ENCODE results near the gene NR1H3.

The NR1H3 gene

DNA sequence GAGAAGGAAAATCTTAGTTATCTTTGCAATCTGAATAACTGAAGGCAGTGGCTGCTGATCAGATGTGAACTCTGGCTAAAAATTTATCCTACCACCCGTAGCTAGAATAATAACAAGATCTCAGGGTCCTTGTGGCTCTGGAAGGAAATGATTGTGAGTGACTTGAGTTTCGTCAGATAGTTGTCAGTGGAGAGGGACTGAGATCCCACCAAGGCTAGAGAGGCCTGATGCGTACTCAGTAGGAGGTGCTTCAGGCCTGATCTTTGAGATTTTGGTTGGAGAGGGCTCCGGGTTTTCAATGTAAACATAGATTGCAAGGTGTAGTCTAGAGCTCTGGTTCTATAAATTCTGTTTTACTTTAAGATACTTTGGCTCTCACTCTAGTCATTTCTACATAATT lies 13.5 kb downstream of the NR1H3 start:
- Histone ChIP-seq H3K4me3 (ENCODE audit: low read depth in 1 of 2, low read length in 2 of 2) (peak overlapping the region; percentile 68 to 80), H3K4me1 (ENCODE audit: control insufficient read depth in 1 of 2, insufficient read depth in 2 of 2, low read length in 2 of 2) (peaks cover 30 to 37% of the 10 kb centered on the region in 2 donors), H3K9me3 (ENCODE audit: control insufficient read depth in 1 of 2, low read length in 2 of 2) (no peaks in the 10 kb centered on the region)

DNA sequence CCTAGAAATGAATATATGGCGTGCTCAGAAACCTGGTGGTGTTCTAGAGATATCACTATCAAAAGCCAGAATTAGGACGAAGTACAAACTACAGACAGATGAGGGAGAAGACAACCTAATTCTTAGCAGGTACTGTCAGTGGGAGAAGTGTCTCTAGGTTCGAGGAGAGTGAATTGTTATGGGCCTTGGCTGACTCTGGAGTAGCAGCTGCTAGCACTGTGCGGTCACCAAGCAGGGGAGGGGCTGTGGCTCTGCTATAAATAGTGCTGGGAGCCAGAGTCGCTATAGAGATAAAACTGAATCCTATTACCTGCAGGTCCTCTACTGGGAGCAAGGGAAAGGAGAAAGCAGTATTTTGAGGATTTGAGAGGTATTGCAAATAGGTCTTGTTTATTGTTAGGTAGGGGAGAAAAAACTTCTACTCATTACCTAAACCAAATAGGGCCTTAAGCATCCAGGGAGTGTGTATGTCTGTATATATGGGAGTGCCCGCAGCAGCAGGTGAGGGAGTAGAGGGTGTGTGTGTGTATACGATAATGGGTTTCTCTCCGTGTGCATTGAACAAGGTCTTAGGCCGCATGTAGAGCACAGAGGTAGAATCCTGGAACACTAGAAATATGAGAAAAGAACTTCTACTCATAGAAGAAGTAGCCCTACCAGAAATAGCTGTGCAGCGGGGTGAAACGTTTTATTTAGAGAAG lies 14.3 kb downstream of the NR1H3 start:
- Histone ChIP-seq H3K9me3 (ENCODE audit: control insufficient read depth in 1 of 2, low read length in 2 of 2) (no peaks in the 10 kb centered on the region), H3K4me3 (ENCODE audit: low read depth in 1 of 2, low read length in 2 of 2) (no peak overlapping the region), H3K27me3 (ENCODE audit: low read depth, low read length) (no peaks in the 10 kb centered on the region), H3K4me1 (ENCODE audit: control insufficient read depth in 1 of 2, insufficient read depth in 2 of 2, low read length in 2 of 2) (peaks cover 30 to 37% of the 10 kb centered on the region in 2 donors), H3K27ac (ENCODE audit: low read length) (no peak overlapping the region), H3K36me3 (ENCODE audit: control insufficient read depth in 1 of 2, insufficient read depth in 2 of 2, low read length in 2 of 2) (peaks cover 27 to 28% of the 10 kb centered on the region in 2 donors)

More for the DNA sequence above, 13.5 kb downstream of the NR1H3 start:
- Histone ChIP-seq H3K36me3 (ENCODE audit: control insufficient read depth in 1 of 2, insufficient read depth in 2 of 2, low read length in 2 of 2) (peaks cover 19 to 20% of the 10 kb centered on the region in 2 donors), H3K27ac (ENCODE audit: low read length) (peak overlapping the region; percentile 48), H3K27me3 (ENCODE audit: low read depth, low read length) (no peaks in the 10 kb centered on the region)

DNA sequence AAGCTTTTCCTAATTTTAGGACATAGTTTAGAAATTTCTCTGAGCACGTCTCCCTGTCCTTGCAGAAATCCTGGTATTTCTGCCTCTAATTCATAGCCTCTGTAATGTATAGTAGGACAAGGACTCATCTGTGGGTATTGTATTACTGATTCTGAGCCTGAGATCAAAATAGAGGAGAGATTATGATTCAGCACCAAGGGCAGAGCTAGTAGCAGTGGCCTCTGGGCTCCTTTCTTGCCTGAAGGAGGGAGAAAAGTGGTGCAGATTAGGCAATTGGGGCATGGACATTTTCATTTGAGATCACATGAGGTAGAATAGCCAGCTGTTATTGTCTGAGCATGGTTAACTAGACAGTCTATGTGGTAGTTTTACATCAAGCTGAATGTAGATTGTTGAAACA lies 14.9 kb downstream of the NR1H3 start:
- peaks cover 27 to 34% of the 10 kb centered on the region in 2 donors for H3K36me3 ChIP-seq (ENCODE audit: control insufficient read depth in 1 of 2, insufficient read depth in 2 of 2, low read length in 2 of 2)
- no peaks in the 10 kb centered on the region for H3K9me3 ChIP-seq (ENCODE audit: control insufficient read depth in 1 of 2, low read length in 2 of 2)
- no peak overlapping the region for H3K27ac ChIP-seq (ENCODE audit: low read length)
- H3K4me3 ChIP-seq (ENCODE audit: low read depth in 1 of 2, low read length in 2 of 2): no peak overlapping the region
- H3K4me1 ChIP-seq (ENCODE audit: control insufficient read depth in 1 of 2, insufficient read depth in 2 of 2, low read length in 2 of 2): peaks cover 30 to 37% of the 10 kb centered on the region in 2 donors
- no peaks in the 10 kb centered on the region for H3K27me3 ChIP-seq (ENCODE audit: low read depth, low read length)

DNA sequence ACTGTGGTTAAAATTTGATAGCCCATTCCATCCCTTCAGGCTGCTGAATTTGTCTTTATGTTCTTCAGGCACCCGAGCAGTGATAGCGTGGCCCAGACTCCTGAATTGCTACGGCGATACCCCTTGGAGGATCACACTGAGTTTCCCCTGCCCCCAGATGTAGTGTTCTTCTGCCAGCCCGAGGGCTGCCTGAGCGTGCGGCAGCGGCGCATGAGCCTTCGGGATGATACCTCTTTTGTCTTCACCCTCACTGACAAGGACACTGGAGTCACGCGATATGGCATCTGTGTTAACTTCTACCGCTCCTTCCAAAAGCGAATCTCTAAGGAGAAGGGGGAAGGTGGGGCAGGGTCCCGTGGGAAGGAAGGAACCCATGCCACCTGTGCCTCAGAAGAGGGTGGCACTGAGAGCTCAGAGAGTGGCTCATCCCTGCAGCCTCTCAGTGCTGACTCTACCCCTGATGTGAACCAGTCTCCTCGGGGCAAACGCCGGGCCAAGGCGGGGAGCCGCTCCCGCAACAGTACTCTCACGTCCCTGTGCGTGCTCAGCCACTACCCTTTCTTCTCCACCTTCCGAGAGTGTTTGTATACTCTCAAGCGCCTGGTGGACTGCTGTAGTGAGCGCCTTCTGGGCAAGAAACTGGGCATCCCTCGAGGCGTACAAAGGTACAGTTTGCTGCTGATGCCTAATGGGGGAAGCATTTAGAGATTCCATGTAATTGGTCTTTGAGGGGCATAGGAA lies 16.9 kb downstream of the NR1H3 start:
- no peak overlapping the region for H3K27ac ChIP-seq (ENCODE audit: low read length)
- H3K4me3 ChIP-seq (ENCODE audit: low read depth in 1 of 2, low read length in 2 of 2): no peak overlapping the region
- no peaks in the 10 kb centered on the region for H3K9me3 ChIP-seq (ENCODE audit: control insufficient read depth in 1 of 2, low read length in 2 of 2)
- peaks cover 39 to 51% of the 10 kb centered on the region in 2 donors for H3K36me3 ChIP-seq (ENCODE audit: control insufficient read depth in 1 of 2, insufficient read depth in 2 of 2, low read length in 2 of 2)
- H3K4me1 ChIP-seq (ENCODE audit: control insufficient read depth in 1 of 2, insufficient read depth in 2 of 2, low read length in 2 of 2): peaks cover 21 to 25% of the 10 kb centered on the region in 2 donors
- H3K27me3 ChIP-seq (ENCODE audit: low read depth, low read length): no peaks in the 10 kb centered on the region

DNA sequence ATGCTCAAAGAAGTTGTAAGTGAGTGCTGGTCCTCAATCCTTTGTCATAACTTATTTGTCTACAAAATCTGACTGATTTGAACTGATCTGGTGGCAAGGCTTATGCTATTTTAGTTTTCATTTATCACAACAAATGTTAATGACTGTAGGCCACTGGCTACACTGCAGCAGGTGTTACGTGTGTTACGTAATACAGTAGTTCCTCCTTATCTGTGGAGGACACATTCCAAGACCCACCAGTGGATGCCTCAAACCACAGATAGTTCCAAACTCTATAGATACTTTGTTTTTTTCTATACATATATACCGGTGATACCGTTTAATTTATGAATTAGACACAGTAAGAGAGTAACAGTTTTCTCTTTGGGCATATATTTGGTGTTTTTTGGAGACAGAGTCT lies 19.1 kb downstream of the NR1H3 start:
- H3K36me3 ChIP-seq (ENCODE audit: control insufficient read depth in 1 of 2, insufficient read depth in 2 of 2, low read length in 2 of 2): peaks cover 53 to 71% of the 10 kb centered on the region in 2 donors
- no peak overlapping the region for H3K27ac ChIP-seq (ENCODE audit: low read length)
- H3K9me3 ChIP-seq (ENCODE audit: control insufficient read depth in 1 of 2, low read length in 2 of 2): no peaks in the 10 kb centered on the region
- H3K4me1 ChIP-seq (ENCODE audit: control insufficient read depth in 1 of 2, insufficient read depth in 2 of 2, low read length in 2 of 2): peaks cover 7 to 10% of the 10 kb centered on the region in 2 donors
- H3K4me3 ChIP-seq (ENCODE audit: low read depth in 1 of 2, low read length in 2 of 2): no peak overlapping the region
- H3K27me3 ChIP-seq (ENCODE audit: low read depth, low read length): no peaks in the 10 kb centered on the region

DNA sequence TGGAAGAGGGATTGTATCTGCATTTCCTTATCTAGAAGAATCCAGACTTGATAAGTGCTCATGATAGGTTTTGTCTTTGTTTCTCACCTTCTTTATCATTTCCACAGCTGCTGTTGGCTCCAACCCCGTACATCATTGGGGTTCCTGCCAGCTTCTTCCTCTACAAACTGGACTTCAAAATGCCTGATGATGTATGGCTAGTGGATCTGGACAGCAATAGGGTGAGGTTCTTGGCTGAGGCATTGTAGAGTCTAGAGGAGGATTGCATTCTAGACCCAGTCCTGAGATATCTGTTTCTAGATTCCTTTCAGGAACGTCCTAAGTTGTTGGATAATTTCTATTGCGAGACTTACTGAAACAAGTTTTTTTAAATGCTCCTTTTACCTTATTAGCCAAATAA lies 20.3 kb downstream of the NR1H3 start:
- no peak overlapping the region for H3K27ac ChIP-seq (ENCODE audit: low read length)
- no peak overlapping the region for H3K4me3 ChIP-seq (ENCODE audit: low read depth in 1 of 2, low read length in 2 of 2)
- H3K27me3 ChIP-seq (ENCODE audit: low read depth, low read length): no peaks in the 10 kb centered on the region
- H3K9me3 ChIP-seq (ENCODE audit: control insufficient read depth in 1 of 2, low read length in 2 of 2): no peaks in the 10 kb centered on the region
- no peaks in the 10 kb centered on the region for H3K4me1 ChIP-seq (ENCODE audit: control insufficient read depth in 1 of 2, insufficient read depth in 2 of 2, low read length in 2 of 2)
- peaks cover 62 to 79% of the 10 kb centered on the region in 2 donors for H3K36me3 ChIP-seq (ENCODE audit: control insufficient read depth in 1 of 2, insufficient read depth in 2 of 2, low read length in 2 of 2)

DNA sequence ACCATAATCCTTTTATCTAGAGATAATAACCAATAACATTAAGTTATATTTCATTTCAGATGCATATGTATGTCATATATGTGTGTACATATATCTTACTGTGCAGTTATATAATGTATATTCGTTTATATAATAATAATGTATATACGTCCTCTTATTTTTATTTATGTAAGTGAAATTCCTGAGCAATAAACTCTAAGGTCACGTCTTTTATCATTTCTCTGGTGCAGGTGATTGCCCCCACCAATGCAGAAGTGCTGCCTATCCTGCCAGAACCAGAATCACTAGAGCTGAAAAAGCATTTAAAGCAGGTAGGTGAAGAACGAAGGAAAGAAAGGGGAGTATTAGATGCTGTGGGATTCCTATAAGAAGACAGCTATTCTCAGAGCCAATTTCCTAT lies 21.0 kb downstream of the NR1H3 start:
- no peak overlapping the region for H3K4me3 ChIP-seq (ENCODE audit: low read depth in 1 of 2, low read length in 2 of 2)
- no peak overlapping the region for H3K27ac ChIP-seq (ENCODE audit: low read length)
- H3K36me3 ChIP-seq (ENCODE audit: control insufficient read depth in 1 of 2, insufficient read depth in 2 of 2, low read length in 2 of 2): peaks cover 62 to 81% of the 10 kb centered on the region in 2 donors
- H3K27me3 ChIP-seq (ENCODE audit: low read depth, low read length): no peaks in the 10 kb centered on the region
- no peaks in the 10 kb centered on the region for H3K9me3 ChIP-seq (ENCODE audit: control insufficient read depth in 1 of 2, low read length in 2 of 2)
- no peaks in the 10 kb centered on the region for H3K4me1 ChIP-seq (ENCODE audit: control insufficient read depth in 1 of 2, insufficient read depth in 2 of 2, low read length in 2 of 2)

DNA sequence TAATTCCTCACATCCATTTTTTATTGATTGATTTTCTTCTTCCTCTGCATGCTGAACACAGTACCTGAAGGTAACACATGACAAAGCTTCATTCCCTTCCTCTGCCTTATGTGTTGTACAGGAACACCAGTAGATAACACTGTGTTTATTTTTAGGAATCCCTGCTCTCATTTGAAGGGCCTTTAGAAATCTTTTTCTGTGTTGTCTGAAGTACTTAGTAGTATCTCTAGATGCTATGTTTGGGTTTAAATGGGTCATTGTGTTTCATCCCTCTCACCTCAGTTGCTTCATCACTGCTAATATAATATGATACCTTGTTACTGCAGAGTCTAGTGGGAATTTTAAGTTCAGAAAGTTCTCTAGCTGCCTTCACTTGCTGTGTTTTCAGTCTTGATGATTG lies 22.3 kb downstream of the NR1H3 start:
- H3K4me3 ChIP-seq (ENCODE audit: low read depth in 1 of 2, low read length in 2 of 2): no peak overlapping the region
- no peaks in the 10 kb centered on the region for H3K4me1 ChIP-seq (ENCODE audit: control insufficient read depth in 1 of 2, insufficient read depth in 2 of 2, low read length in 2 of 2)
- H3K36me3 ChIP-seq (ENCODE audit: control insufficient read depth in 1 of 2, insufficient read depth in 2 of 2, low read length in 2 of 2): peaks cover 65 to 86% of the 10 kb centered on the region in 2 donors
- H3K27ac ChIP-seq (ENCODE audit: low read length): no peak overlapping the region
- no peaks in the 10 kb centered on the region for H3K9me3 ChIP-seq (ENCODE audit: control insufficient read depth in 1 of 2, low read length in 2 of 2)
- H3K27me3 ChIP-seq (ENCODE audit: low read depth, low read length): no peaks in the 10 kb centered on the region

DNA sequence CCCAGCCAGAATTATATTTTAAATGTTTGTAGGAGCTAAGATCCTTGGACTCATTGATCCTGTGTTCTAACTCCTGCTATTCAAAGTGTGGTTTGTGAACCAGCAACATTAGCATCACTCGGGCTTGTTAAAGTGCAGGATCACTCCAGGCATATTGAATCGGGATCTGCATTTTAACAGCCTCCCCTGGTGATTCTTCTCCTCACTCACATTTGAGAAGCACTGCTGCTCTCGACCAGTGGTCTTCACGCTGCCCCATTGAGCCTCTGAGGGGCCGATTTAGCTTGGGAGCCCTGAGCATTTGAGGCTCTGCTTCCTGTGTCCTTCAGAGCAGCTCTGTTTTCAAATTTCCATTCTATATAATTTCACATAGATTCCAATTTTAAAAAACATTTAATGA lies 23.1 kb downstream of the NR1H3 start:
- Histone ChIP-seq H3K36me3 (ENCODE audit: control insufficient read depth in 1 of 2, insufficient read depth in 2 of 2, low read length in 2 of 2) (peaks cover 68 to 87% of the 10 kb centered on the region in 2 donors), H3K27ac (ENCODE audit: low read length) (no peak overlapping the region), H3K4me1 (ENCODE audit: control insufficient read depth in 1 of 2, insufficient read depth in 2 of 2, low read length in 2 of 2) (no peaks in the 10 kb centered on the region), H3K9me3 (ENCODE audit: control insufficient read depth in 1 of 2, low read length in 2 of 2) (no peaks in the 10 kb centered on the region), H3K4me3 (ENCODE audit: low read depth in 1 of 2, low read length in 2 of 2) (no peak overlapping the region), H3K27me3 (ENCODE audit: low read depth, low read length) (no peaks in the 10 kb centered on the region)

DNA sequence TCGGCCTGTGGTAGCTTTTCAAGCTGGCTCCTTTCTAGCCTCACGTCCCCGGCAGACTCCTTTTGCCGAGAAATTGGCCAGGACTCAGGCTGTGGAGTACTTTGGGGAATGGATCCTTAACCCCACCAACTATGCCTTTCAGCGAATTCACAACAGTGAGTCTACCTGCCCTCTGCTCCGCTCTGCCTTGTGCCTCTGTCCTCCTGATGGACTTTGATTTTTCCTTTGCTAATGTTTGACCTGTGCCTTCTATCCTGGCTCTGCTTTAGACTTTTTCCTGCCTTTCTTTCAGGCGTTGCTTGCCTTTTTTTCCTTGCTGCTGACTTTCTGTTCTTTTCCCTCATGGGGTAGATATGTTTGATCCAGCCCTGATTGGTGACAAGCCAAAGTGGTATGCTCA lies 24.7 kb downstream of the NR1H3 start:
- Histone ChIP-seq H3K9me3 (ENCODE audit: control insufficient read depth in 1 of 2, low read length in 2 of 2) (no peaks in the 10 kb centered on the region), H3K27ac (ENCODE audit: low read length) (no peak overlapping the region), H3K4me3 (ENCODE audit: low read depth in 1 of 2, low read length in 2 of 2) (no peak overlapping the region), H3K27me3 (ENCODE audit: low read depth, low read length) (no peaks in the 10 kb centered on the region), H3K36me3 (ENCODE audit: control insufficient read depth in 1 of 2, insufficient read depth in 2 of 2, low read length in 2 of 2) (peaks cover 66 to 87% of the 10 kb centered on the region in 2 donors), H3K4me1 (ENCODE audit: control insufficient read depth in 1 of 2, insufficient read depth in 2 of 2, low read length in 2 of 2) (no peaks in the 10 kb centered on the region)

DNA sequence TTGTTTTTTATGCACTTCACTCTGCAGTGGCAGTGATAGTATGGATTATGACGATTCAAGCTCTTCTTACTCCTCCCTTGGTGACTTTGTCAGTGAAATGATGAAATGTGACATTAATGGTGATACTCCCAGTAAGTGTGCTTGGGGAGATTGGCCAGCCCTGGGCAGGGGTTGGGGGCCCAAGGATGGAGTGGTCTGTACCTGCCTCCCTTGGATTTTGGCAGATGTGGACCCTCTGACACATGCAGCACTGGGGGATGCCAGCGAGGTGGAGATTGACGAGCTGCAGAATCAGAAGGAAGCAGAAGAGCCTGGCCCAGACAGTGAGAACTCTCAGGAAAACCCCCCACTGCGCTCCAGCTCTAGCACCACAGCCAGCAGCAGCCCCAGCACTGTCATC lies 26.4 kb downstream of the NR1H3 start:
- Histone ChIP-seq H3K9me3 (ENCODE audit: control insufficient read depth in 1 of 2, low read length in 2 of 2) (no peaks in the 10 kb centered on the region), H3K27ac (ENCODE audit: low read length) (no peak overlapping the region), H3K4me1 (ENCODE audit: control insufficient read depth in 1 of 2, insufficient read depth in 2 of 2, low read length in 2 of 2) (no peaks in the 10 kb centered on the region), H3K4me3 (ENCODE audit: low read depth in 1 of 2, low read length in 2 of 2) (no peak overlapping the region), H3K27me3 (ENCODE audit: low read depth, low read length) (no peaks in the 10 kb centered on the region), H3K36me3 (ENCODE audit: control insufficient read depth in 1 of 2, insufficient read depth in 2 of 2, low read length in 2 of 2) (peaks cover 58 to 86% of the 10 kb centered on the region in 2 donors)

Measured in muscle layer of duodenum (tissue), 2 donors.